ENCODE data around the gene AFF1. TPM values are rescaled to one million over a fixed set of nuclear protein-coding genes. Genes with fewer than 3 reads are reported as not detected.
A peak's percentile ranks its signal among the peaks of the same experiment; 100 is the strongest.

AFF1 gene
- total RNA-seq, 2 experiments from 2014 or later = 28.7 to 69.7 TPM

GRCh38 chr4:87015416-87015815 is 80.6 kb downstream of the AFF1 start:
- no peaks in the 10 kb centered on the region for H3K9me3 ChIP-seq (ENCODE audit: low read length)
- H3K79me2 ChIP-seq (ENCODE audit: insufficient read depth, low read depth, low read length) = peaks cover 96% of the 10 kb centered on the region
- no peak overlapping the region for H3K27ac ChIP-seq (ENCODE audit: low read depth, low read length, poor library complexity, severe bottlenecking)
- peaks cover 75% of the 10 kb centered on the region for H3K4me1 ChIP-seq (ENCODE audit: insufficient read depth, low read length, poor library complexity, severe bottlenecking)
- no TSS peak for BruUV-seq (replicated peaks)
- ChIA-PET POLR2A (interaction anchor here (0.6 to 1.3 kb wide), 3 partner anchors 9 to 96 kb away, joined by 3 to 6 read pairs (median 5); no protein-coding TSS in a partner anchor), CTCF (ENCODE audit: unreplicated experiment) (no interaction called here)
- H3K36me3 ChIP-seq (ENCODE audit: insufficient read depth, low read length) = no peaks in the 10 kb centered on the region
- no peak for DNase-seq (ENCODE audit: low spot score)
- H3K4me3 ChIP-seq (ENCODE audit: low read depth, low read length, poor library complexity, severe bottlenecking) = no peak overlapping the region
- peaks cover 20% of the 10 kb centered on the region for H4K20me1 ChIP-seq (ENCODE audit: insufficient read depth, low read length)
- H3K4me2 ChIP-seq (ENCODE audit: low read length) = no peak overlapping the region
- H3K9me2 ChIP-seq (ENCODE audit: insufficient read depth, low read length) = no peaks in the 10 kb centered on the region
- intact Hi-C loops (cut with micrococcal nuclease; ENCODE audit: unreplicated experiment) = no loop called here
- TF ChIP-seq CTCF (conservative IDR thresholded peaks at IDR 0.05; ENCODE audit: low read length) (no peak), EZH2phosphoT487 (IDR thresholded peaks at IDR 0.05; ENCODE audit: borderline replicate concordance, low read depth, low read length) (no peak)
- H2AFZ ChIP-seq (ENCODE audit: low read length) = no peak overlapping the region

- intact Hi-C loops (cut with micrococcal nuclease; ENCODE audit: unreplicated experiment) = no loop called here
- Histone ChIP-seq H3K4me3 (ENCODE audit: low read depth, low read length, poor library complexity, severe bottlenecking) (no peak overlapping the region), H3K4me1 (ENCODE audit: insufficient read depth, low read length, poor library complexity, severe bottlenecking) (peaks cover 75% of the 10 kb centered on the region), H4K20me1 (ENCODE audit: insufficient read depth, low read length) (peaks cover 15% of the 10 kb centered on the region; the same call in 1 of the 2 replicates), H3K36me3 (ENCODE audit: insufficient read depth, low read length) (no peaks in the 10 kb centered on the region), H3K4me2 (ENCODE audit: low read length) (peak overlapping the region; percentile 65), H3K79me2 (ENCODE audit: insufficient read depth, low read depth, low read length) (peaks cover 96% of the 10 kb centered on the region), H2AFZ (ENCODE audit: low read length) (no peak overlapping the region), H3K27ac (ENCODE audit: low read depth, low read length, poor library complexity, severe bottlenecking) (peak overlapping the region; percentile 63), H3K9me2 (ENCODE audit: insufficient read depth, low read length) (no peaks in the 10 kb centered on the region), H3K9me3 (ENCODE audit: low read length) (no peaks in the 10 kb centered on the region)
- ChIA-PET POLR2A (interaction anchor here (0.7 to 1.3 kb wide), 4 partner anchors 8 to 75 kb away, joined by 3 to 4 read pairs (median 3); no protein-coding TSS in a partner anchor), CTCF (ENCODE audit: unreplicated experiment) (no interaction called here)
- TF ChIP-seq CTCF (conservative IDR thresholded peaks at IDR 0.05; ENCODE audit: low read length) (no peak), EZH2phosphoT487 (IDR thresholded peaks at IDR 0.05; ENCODE audit: borderline replicate concordance, low read depth, low read length) (no peak)
- no peak for DNase-seq (ENCODE audit: low spot score)
- no TSS peak for BruUV-seq (replicated peaks)
Observed at GRCh38 chr4:87017580-87018342, 83.0 kb downstream of the AFF1 start.

- Histone ChIP-seq H2AFZ (ENCODE audit: low read length) (no peak overlapping the region), H3K9me3 (ENCODE audit: low read length) (no peaks in the 10 kb centered on the region), H3K4me1 (ENCODE audit: insufficient read depth, low read length, poor library complexity, severe bottlenecking) (peaks cover 69% of the 10 kb centered on the region), H3K9me2 (ENCODE audit: insufficient read depth, low read length) (no peaks in the 10 kb centered on the region), H4K20me1 (ENCODE audit: insufficient read depth, low read length) (peaks cover 15% of the 10 kb centered on the region; the same call in 1 of the 2 replicates), H3K4me3 (ENCODE audit: low read depth, low read length, poor library complexity, severe bottlenecking) (no peak overlapping the region), H3K36me3 (ENCODE audit: insufficient read depth, low read length) (no peaks in the 10 kb centered on the region), H3K79me2 (ENCODE audit: insufficient read depth, low read depth, low read length) (peaks cover 97% of the 10 kb centered on the region), H3K4me2 (ENCODE audit: low read length) (peak overlapping the region; percentile 65), H3K27ac (ENCODE audit: low read depth, low read length, poor library complexity, severe bottlenecking) (peak overlapping the region; percentile 63)
- peak; percentile 23 for DNase-seq (ENCODE audit: low spot score)
- intact Hi-C loops (cut with micrococcal nuclease; ENCODE audit: unreplicated experiment) = no loop called here
- ChIA-PET CTCF (ENCODE audit: unreplicated experiment) (no interaction called here), POLR2A (interaction anchor here (1.3 kb wide), 1 partner anchor 35 kb away, joined by 3 read pairs; no protein-coding TSS in a partner anchor)
- BruUV-seq (replicated peaks) = no TSS peak
- TF ChIP-seq CTCF (conservative IDR thresholded peaks at IDR 0.05; ENCODE audit: low read length) (no peak), EZH2phosphoT487 (IDR thresholded peaks at IDR 0.05; ENCODE audit: borderline replicate concordance, low read depth, low read length) (no peak)
Observed at GRCh38 chr4:87018753-87019152, 83.9 kb downstream of the AFF1 start.
